ENCODE results near the gene HTR2C. TPM values are rescaled to one million over a fixed set of nuclear protein-coding genes. Genes with fewer than 3 reads are reported as not detected.
"Not testable (repeated sequence)": the region's sequence is repeated elsewhere in the genome, so short reads cannot be mapped to it uniquely, and the experiment has no call there.

The HTR2C gene
- polyA plus RNA-seq, 3 donors = 0.51 to 0.81 (median 0.72) TPM

- DNase-seq (ENCODE audit: extremely low read depth in 1 of 11, low read depth in 9 of 11, low spot score in 4 of 11) = no peak
These were observed 91.5 kb downstream of the HTR2C start for GRCh38 chrX:114675365-114675764.

GRCh38 chrX:114700533-114700932 is 116.6 kb downstream of the HTR2C start:
- DNase-seq (ENCODE audit: extremely low read depth in 1 of 11, low read depth in 9 of 11, low spot score in 4 of 11) = not testable (repeated sequence)

DNA sequence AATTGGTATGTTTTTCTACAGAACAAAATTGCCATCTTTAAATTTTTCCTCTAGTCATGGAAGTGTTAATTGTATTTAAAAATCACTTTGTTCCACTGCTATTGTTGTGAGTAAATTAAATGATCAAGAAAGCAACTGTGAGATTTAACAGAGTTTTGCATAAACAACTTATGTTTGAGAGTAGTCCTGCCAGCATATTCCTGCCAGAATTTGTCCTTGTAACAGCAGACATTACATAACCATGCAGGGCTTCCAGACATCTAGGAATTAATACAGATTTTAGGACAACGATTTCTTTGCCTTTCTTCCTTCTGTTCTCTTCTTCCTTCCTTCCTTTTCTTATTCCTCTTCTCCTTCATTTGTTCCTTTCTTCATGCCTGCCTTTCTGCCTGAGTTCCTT is 125.5 kb downstream of the HTR2C start:
- DNase-seq (ENCODE audit: extremely low read depth in 1 of 11, low read depth in 9 of 11, low spot score in 4 of 11) = no peak

DNA sequence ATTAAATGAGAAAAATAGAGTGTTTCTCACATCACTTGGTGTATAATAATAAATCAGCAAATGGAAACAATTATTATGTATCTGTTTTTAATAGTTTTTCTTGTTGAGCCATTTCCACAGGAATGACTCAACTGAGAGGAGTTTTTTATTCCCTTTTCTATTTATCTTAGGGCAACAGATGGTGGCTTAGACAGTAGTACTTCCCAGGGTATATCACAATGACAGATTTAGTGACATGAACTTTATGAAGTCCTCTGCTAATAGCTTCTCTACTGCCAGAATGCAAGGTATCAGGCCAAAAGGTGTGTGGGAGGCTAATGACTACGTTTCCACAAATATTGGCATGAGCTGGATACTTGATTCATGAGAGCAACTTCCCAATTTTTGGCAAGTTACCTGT is 126.7 kb downstream of the HTR2C start:
- no peak for DNase-seq (ENCODE audit: extremely low read depth in 1 of 11, low read depth in 9 of 11, low spot score in 4 of 11)

DNA sequence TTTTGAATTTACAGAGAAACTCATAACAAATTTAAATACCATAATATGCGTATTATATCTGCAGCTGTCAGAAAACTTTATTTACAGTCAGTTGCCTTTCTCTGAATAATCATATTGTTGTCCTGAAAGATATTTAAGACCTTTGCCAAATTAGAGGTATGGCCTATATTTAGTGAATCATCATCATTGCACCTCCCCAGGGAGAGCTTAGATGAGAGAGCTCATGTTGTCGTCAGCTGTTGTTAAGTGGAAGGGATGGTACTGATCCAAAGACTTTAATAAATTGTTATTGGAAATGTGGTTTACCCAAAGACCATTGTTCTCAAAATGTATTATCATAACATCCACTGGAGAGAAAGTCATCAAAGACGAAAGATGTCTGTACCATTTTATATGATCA is 128.6 kb downstream of the HTR2C start:
- no peak for DNase-seq (ENCODE audit: extremely low read depth in 1 of 11, low read depth in 9 of 11, low spot score in 4 of 11)

DNA sequence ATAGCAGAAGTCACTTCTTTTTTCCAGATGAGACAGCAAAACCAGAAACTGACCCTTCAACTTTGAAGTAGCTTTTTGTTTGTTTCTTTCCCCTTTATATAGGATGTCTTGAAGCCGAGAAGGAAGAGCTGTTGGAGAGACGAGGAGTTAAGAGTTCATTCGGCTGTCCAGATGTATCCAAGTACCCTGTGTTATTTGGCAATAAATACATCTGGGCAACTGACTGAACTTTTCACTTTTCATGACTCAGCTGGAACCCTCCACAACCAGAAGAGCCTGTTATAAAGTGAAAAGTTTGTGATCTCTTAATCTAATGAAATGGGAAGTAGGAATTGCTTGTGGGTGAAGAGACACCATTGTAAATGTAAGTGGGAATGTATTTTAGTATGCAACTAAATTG is 131.2 kb downstream of the HTR2C start:
- DNase-seq (ENCODE audit: extremely low read depth in 1 of 11, low read depth in 9 of 11, low spot score in 4 of 11) = no peak

GRCh38 chrX:114717921-114718320 is 134.0 kb downstream of the HTR2C start:
- no peak for DNase-seq (ENCODE audit: extremely low read depth in 1 of 11, low read depth in 9 of 11, low spot score in 4 of 11)

DNA sequence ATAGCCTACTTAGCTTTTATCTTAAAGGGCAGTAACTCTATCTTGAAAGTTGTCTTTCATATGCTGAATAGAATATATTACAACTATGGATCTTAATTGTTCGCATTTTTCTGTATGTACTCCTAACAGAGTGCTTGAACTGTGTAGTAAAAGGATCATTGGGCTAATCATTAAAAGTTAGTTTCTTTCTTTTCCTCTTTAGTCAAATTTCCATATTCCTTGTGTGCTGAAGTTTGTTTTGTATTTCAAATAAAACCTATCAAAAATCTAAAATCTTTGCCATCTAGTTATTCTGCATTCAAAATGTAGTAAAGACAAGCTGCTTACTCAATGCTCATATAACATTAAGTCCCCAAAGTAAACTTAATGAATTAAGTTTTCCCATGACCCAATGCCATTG is 182.7 kb downstream of the HTR2C start:
- DNase-seq (ENCODE audit: extremely low read depth in 1 of 11, low read depth in 9 of 11, low spot score in 4 of 11) = no peak

GRCh38 chrX:114774691-114775090 is 190.8 kb downstream of the HTR2C start:
- DNase-seq (ENCODE audit: extremely low read depth in 1 of 11, low read depth in 9 of 11, low spot score in 4 of 11) = no peak

DNA sequence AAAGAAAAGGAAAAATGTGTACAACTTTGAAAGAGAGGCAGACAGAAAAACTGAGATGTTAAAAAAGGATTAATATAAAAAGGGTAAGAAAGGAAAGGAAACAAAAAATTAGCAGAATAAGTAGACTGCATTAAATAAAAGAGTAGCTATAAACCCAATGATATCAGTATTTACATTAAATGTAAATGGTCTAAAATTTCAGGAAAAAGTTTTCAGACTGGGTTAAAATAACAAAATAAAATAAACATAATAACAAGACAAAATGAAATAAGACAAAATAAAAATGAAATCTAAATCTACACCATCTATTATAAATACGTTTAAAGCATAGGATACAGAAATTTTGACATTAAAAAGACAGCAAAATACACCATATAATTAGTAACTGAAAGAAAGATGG is 199.0 kb downstream of the HTR2C start:
- DNase-seq (ENCODE audit: extremely low read depth in 1 of 11, low read depth in 9 of 11, low spot score in 4 of 11) = no peak

DNA sequence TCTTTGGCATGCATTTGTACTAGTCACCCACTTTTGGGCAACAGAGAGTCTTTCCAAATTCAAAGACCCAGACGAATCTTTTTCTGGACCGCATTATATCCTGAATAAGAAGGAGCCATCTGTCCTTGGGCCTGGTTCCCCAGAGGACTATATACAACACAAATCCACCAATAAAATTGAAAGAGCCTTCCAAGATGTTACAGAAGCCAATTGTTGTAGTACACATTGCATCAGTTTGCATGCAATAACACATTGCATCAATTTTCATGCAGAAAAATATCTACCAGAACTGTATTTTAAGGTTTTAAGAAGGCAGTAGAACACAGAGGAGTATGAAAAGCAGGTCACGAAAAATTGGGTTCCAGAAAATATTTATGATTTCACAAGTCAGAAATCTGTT is 203.2 kb downstream of the HTR2C start:
- no peak for DNase-seq (ENCODE audit: extremely low read depth in 1 of 11, low read depth in 9 of 11, low spot score in 4 of 11)

- DNase-seq (ENCODE audit: extremely low read depth in 1 of 11, low read depth in 9 of 11, low spot score in 4 of 11) = no peak
These were observed 213.6 kb downstream of the HTR2C start for GRCh38 chrX:114797494-114797893.

DNA sequence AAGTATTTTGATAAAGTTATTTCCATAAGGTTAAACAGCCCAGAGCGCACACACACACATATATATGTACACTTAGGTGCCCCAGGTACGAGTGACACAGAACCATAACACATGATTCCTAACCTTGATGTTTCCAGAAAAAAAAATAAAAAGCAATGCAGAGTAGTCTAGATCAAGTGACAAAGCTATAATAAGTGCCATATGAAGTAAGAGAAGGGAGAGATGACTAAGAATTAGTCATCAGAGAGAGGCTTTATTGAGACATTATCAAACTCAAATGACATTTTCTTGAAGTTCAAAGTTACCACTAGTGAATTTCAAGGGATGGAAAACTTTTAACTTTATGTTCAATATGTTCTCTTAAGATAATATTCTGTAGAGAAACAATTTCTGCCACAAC is 215.0 kb downstream of the HTR2C start:
- DNase-seq (ENCODE audit: extremely low read depth in 1 of 11, low read depth in 9 of 11, low spot score in 4 of 11) = no peak

GRCh38 chrX:114800719-114801118 is 216.8 kb downstream of the HTR2C start:
- no peak for DNase-seq (ENCODE audit: extremely low read depth in 1 of 11, low read depth in 9 of 11, low spot score in 4 of 11)

GRCh38 chrX:114819509-114819908 is 235.6 kb downstream of the HTR2C start:
- DNase-seq (ENCODE audit: extremely low read depth in 1 of 11, low read depth in 9 of 11, low spot score in 4 of 11) = no peak

DNA sequence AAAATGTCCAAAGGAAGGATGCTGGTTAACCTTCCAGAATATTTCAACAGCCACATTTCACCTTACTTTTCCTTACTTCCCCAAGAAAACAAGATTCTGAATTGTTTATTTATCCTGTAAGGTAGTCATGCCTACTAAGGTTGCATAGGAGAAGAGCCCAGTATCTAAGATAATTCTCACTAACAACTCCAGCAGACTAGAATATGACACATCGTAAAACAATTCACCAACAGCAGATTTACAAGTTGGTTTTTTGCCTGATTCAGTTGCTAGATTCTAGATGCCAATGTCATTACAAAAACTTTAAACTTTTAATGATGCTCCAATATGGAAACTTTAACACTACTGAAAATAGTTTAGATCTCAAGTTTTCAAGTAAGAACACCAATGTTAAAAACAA is 257.2 kb downstream of the HTR2C start:
- no peak for DNase-seq (ENCODE audit: extremely low read depth in 1 of 11, low read depth in 9 of 11, low spot score in 4 of 11)

- DNase-seq (ENCODE audit: extremely low read depth in 1 of 11, low read depth in 9 of 11, low spot score in 4 of 11) = no peak
These were observed 258.3 kb downstream of the HTR2C start for GRCh38 chrX:114842181-114842580.

DNA sequence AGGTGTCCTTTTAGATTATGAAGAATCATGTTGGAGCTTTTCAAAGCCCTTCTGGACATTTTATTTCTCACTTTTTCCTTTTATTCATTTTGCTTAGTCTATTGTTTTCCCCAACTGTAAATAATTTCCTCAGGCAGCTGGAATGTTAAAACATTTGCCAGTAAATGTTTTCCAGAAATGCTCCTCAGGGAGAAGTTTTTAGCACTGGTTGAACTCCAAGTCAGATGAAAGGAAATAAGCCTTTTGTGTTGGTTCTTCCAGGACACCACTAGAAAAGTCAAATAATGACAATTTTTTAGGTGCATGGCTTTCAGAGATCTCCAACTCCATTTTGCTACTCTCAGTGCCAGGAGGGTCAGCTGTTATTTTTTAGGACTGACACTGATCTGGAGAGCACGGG is 305.6 kb downstream of the HTR2C start:
- DNase-seq (ENCODE audit: extremely low read depth in 1 of 11, low read depth in 9 of 11, low spot score in 4 of 11) = no peak

GRCh38 chrX:114903618-114904017 is 319.7 kb downstream of the HTR2C start:
- no peak for DNase-seq (ENCODE audit: extremely low read depth in 1 of 11, low read depth in 9 of 11, low spot score in 4 of 11)

DNA sequence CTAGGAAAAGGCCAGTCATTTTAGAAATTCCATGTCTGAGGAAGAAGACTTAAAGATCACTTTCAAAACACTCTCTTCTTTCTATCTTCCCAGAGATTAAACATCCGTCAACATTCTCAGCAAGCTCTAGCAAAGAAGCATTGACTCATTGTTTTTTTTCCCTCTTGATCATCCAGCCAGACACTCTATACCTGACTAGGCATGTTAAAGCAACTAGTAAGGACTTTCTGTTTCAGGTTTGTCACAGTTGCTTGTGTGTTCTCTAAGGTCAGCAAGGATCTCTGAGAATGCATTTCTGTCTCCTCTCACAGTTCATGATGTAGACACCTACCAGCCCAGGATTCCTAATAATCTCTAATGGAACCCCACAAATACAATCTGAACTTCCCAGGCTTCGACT is 321.4 kb downstream of the HTR2C start:
- DNase-seq (ENCODE audit: extremely low read depth in 1 of 11, low read depth in 9 of 11, low spot score in 4 of 11) = no peak

DNA sequence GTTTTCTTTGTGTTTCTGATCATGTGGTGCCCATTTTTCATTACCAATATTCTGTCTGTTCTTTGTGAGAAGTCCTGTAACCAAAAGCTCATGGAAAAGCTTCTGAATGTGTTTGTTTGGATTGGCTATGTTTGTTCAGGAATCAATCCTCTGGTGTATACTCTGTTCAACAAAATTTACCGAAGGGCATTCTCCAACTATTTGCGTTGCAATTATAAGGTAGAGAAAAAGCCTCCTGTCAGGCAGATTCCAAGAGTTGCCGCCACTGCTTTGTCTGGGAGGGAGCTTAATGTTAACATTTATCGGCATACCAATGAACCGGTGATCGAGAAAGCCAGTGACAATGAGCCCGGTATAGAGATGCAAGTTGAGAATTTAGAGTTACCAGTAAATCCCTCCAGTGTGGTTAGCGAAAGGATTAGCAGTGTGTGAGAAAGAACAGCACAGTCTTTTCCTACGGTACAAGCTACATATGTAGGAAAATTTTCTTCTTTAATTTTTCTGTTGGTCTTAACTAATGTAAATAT is 323.2 kb downstream of the HTR2C start:
- no peak for DNase-seq (ENCODE audit: extremely low read depth in 1 of 11, low read depth in 9 of 11, low spot score in 4 of 11)

DNA sequence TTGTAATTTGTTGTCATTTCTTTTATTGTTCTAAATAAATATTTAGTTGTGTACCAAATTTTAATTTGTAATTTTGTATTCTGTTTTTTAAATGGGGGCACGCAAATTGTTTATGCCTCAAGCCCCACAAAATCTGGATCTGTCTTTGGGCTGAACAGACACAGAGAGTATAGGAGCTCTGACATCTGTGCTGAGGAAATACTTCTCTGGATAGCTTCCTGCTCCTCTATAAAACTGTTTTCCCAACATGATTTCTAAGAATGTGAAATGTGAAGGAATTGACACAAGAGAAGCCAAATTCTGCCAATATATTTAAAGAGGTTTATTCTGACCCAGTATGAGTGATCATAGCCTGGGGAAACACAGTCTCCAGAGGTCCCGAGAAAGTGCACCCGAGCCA is 340.5 kb downstream of the HTR2C start:
- DNase-seq (ENCODE audit: extremely low read depth in 1 of 11, low read depth in 9 of 11, low spot score in 4 of 11) = no peak
